Smooth muscle cell of the brain vasculature (primary cell): ENCODE measurements around the gene SGMS1.

Source experiments
- DNase-seq: peaks from one replicate; pipeline ENCODE4 v3.0.0-alpha.2; 2012; ENCODE audit warnings: low read depth, low spot score

Gene SGMS1

GRCh38 chr10:50613150-50613549 lies 10.6 kb downstream of the SGMS1 start:
- no peak for DNase-seq

GRCh38 chr10:50610368-50610767 lies 13.4 kb downstream of the SGMS1 start:
- no peak for DNase-seq

- no peak for DNase-seq
These were observed 16.3 kb downstream of the SGMS1 start for GRCh38 chr10:50607356-50607925.

GRCh38 chr10:50605951-50606270 lies 17.8 kb downstream of the SGMS1 start:
- no peak for DNase-seq

- DNase-seq = peak; percentile 59
These were observed 18.3 kb downstream of the SGMS1 start for GRCh38 chr10:50605269-50605950.

- no peak for DNase-seq
These were observed 18.9 kb downstream of the SGMS1 start for GRCh38 chr10:50604809-50605208.

GRCh38 chr10:50604049-50604640 lies 19.6 kb downstream of the SGMS1 start:
- no peak for DNase-seq

- DNase-seq = no peak
These were observed 20.5 kb downstream of the SGMS1 start for GRCh38 chr10:50603151-50603850.

GRCh38 chr10:50601974-50602373 lies 21.8 kb downstream of the SGMS1 start:
- no peak for DNase-seq

- DNase-seq = no peak
These were observed 22.8 kb downstream of the SGMS1 start for GRCh38 chr10:50600831-50601477.

- DNase-seq = no peak
These were observed 23.5 kb downstream of the SGMS1 start for GRCh38 chr10:50600286-50600685.

- DNase-seq = no peak
These were observed 26.9 kb downstream of the SGMS1 start for GRCh38 chr10:50596897-50597296.

- no peak for DNase-seq
These were observed 27.3 kb downstream of the SGMS1 start for GRCh38 chr10:50596456-50596855.

- no peak for DNase-seq
These were observed 28.0 kb downstream of the SGMS1 start for GRCh38 chr10:50595785-50596184.

- DNase-seq = no peak
These were observed 30.0 kb downstream of the SGMS1 start for GRCh38 chr10:50593523-50594376.

GRCh38 chr10:50592961-50593418 lies 30.8 kb downstream of the SGMS1 start:
- DNase-seq = no peak

- DNase-seq = no peak
These were observed 32.8 kb downstream of the SGMS1 start for GRCh38 chr10:50590935-50591334.

- DNase-seq = no peak
These were observed 37.0 kb downstream of the SGMS1 start for GRCh38 chr10:50586740-50587088.

- DNase-seq = no peak
These were observed 37.6 kb downstream of the SGMS1 start for GRCh38 chr10:50585921-50586739.
